Neural cell (in vitro differentiated cells): Measurements from ENCODE around the gene NCOA7. TPM values are rescaled to one million over a fixed set of nuclear protein-coding genes. Genes with fewer than 3 reads are reported as not detected.

Experiments used
- H2AFZ ChIP-seq: fragments of 200-600, 300-800 bp; sonication (generic), shearing (Covaris generic); 2 replicates; pipeline ENCODE4 v1.6.0; 2014; ENCODE audit warnings: low read depth, mild to moderate bottlenecking, antibody characterized with exemption, low read length, moderate library complexity
- H3F3A ChIP-seq: fragments of 200-600 bp; shearing (Covaris generic); 2 replicates; pipeline ENCODE4 v1.6.1; 2016; ENCODE audit warnings: mild to moderate bottlenecking, moderate library complexity, mixed read lengths, antibody characterized with exemption, low read length; ENCODE audit not compliant: insufficient read depth, poor library complexity, severe bottlenecking
- H3K27ac ChIP-seq: fragments of 200-600, 300-800 bp; sonication (generic), shearing (Covaris generic); 2 replicates; pipeline ENCODE4 v1.5.1; 2014; ENCODE audit warnings: mild to moderate bottlenecking, low read length, moderate library complexity
- H3K27me3 ChIP-seq: fragments of 300-800, 200-600 bp; sonication (generic), shearing (Covaris generic); 2 replicates; pipeline ENCODE4 v1.6.0; 2014; ENCODE audit warnings: mild to moderate bottlenecking, low read depth, low read length, moderate library complexity; ENCODE audit not compliant: insufficient read depth
- H3K36me3 ChIP-seq: fragments of 300-800, 200-600 bp; sonication (generic), shearing (Covaris generic); 2 replicates; pipeline ENCODE4 v1.5.1; 2014; ENCODE audit warnings: mild to moderate bottlenecking, antibody characterized with exemption, low read length, moderate library complexity; ENCODE audit not compliant: insufficient read depth
- H3K4me2 ChIP-seq: fragments of 300-800, 200-600 bp; sonication (generic), shearing (Covaris generic); 2 replicates; pipeline ENCODE4 v1.6.0; 2014; ENCODE audit warnings: mild to moderate bottlenecking, low read length
- H3K4me3 ChIP-seq: fragments of 300-800, 200-600 bp; sonication (generic), shearing (Covaris generic); 2 replicates; pipeline ENCODE4 v1.5.1; 2014; ENCODE audit warnings: mild to moderate bottlenecking, low read length, moderate library complexity
- H3K79me2 ChIP-seq: fragments of 200-600 bp; shearing (Covaris generic); replicated peaks from 2 replicates; pipeline ENCODE4 v1.6.0; 2014; ENCODE audit warnings: mild to moderate bottlenecking, low read length, moderate library complexity; ENCODE audit not compliant: insufficient read depth
- H3K9ac ChIP-seq: fragments of 300-800, 200-600 bp; sonication (generic), shearing (Covaris generic); 2 replicates; pipeline ENCODE4 v1.6.1; 2016; ENCODE audit warnings: mild to moderate bottlenecking, low read length, mixed read lengths
- H3K9me2 ChIP-seq: fragments of 200-600 bp; shearing (Covaris generic); 2 replicates; pipeline ENCODE4 v1.6.1; 2016; ENCODE audit warnings: mild to moderate bottlenecking, low read length, mixed read lengths; ENCODE audit not compliant: insufficient read depth
- H3K9me3 ChIP-seq: fragments of 200-600, 300-800 bp; sonication (generic), shearing (Covaris generic); 2 replicates; pipeline ENCODE4 v1.6.1; 2016; ENCODE audit warnings: mild to moderate bottlenecking, mixed run types, low read length, moderate library complexity, mixed read lengths
- H4K20me1 ChIP-seq: fragments of 200-600 bp; shearing (Covaris generic); 2 replicates; pipeline ENCODE4 v1.6.1; 2016; ENCODE audit warnings: mild to moderate bottlenecking, mixed run types; ENCODE audit not compliant: insufficient read depth
- EP300 ChIP-seq: fragments of 450-650 bp; conservative IDR thresholded peaks from 2 replicates; pipeline ENCODE4 v1.6.1; 2014; ENCODE audit warnings: antibody characterized with exemption, mild to moderate bottlenecking, moderate library complexity; ENCODE audit not compliant: poor library complexity, severe bottlenecking
- EZH2 ChIP-seq: fragments of 200-600, 300-800 bp; shearing (Covaris generic), sonication (generic); IDR thresholded peaks from 2 replicates; pipeline ENCODE4 v1.6.1; 2014; ENCODE audit warnings: antibody characterized with exemption, low read length, borderline replicate concordance, mild to moderate bottlenecking; ENCODE audit not compliant: insufficient read depth, poor library complexity, severe bottlenecking
- MXI1 ChIP-seq: fragments of 450-650 bp; conservative IDR thresholded peaks from 2 replicates; pipeline ENCODE4 v1.6.1; 2014; ENCODE audit warnings: antibody characterized with exemption, mild to moderate bottlenecking; ENCODE audit not compliant: poor library complexity, severe bottlenecking
- POLR2AphosphoS5 ChIP-seq: IDR thresholded peaks from 2 replicates; pipeline ENCODE4 v1.6.1; 2012
- RAD21 ChIP-seq: fragments of 450-650 bp; conservative IDR thresholded peaks from 2 replicates; pipeline ENCODE4 v1.6.1; 2014; ENCODE audit warnings: antibody characterized with exemption, mild to moderate bottlenecking, moderate library complexity
- REST ChIP-seq: IDR thresholded peaks from 2 replicates; pipeline ENCODE4 v1.6.1; 2012; ENCODE audit warnings: borderline replicate concordance
- TAF1 ChIP-seq: IDR thresholded peaks from 2 replicates; pipeline ENCODE4 v1.6.1; 2012; ENCODE audit warnings: low read depth
- polyA plus RNA-seq: library from polyadenylated mRNA; depleted of rRNA; stranded (reverse); fragments of >200 nt; gene quantifications from 2 replicates; pipeline ENCODE4 v1.2.3, GENCODE V29; 2014
- TF ChIP-seq, protein P1 (sequence below): fragments of 450-650 bp; IDR thresholded peaks from 2 replicates; pipeline ENCODE4 v1.5.1; 2014; ENCODE audit warnings: antibody characterized with exemption, mild to moderate bottlenecking, moderate library complexity; ENCODE audit not compliant: poor library complexity, severe bottlenecking

Gene NCOA7
- polyA plus RNA-seq, 1 donor from 2014 or later, result 17.1 TPM

GRCh38 chr6:125944434-125944816 lies 153.7 kb downstream of the NCOA7 start:
- no peak overlapping the region for H2AFZ ChIP-seq
- TF ChIP-seq MXI1 (no peak), TAF1 (no peak), EZH2 (no peak), POLR2AphosphoS5 (no peak), EP300 (no peak), REST (no peak), RAD21 (no peak)
- TF ChIP-seq, protein P1, sequence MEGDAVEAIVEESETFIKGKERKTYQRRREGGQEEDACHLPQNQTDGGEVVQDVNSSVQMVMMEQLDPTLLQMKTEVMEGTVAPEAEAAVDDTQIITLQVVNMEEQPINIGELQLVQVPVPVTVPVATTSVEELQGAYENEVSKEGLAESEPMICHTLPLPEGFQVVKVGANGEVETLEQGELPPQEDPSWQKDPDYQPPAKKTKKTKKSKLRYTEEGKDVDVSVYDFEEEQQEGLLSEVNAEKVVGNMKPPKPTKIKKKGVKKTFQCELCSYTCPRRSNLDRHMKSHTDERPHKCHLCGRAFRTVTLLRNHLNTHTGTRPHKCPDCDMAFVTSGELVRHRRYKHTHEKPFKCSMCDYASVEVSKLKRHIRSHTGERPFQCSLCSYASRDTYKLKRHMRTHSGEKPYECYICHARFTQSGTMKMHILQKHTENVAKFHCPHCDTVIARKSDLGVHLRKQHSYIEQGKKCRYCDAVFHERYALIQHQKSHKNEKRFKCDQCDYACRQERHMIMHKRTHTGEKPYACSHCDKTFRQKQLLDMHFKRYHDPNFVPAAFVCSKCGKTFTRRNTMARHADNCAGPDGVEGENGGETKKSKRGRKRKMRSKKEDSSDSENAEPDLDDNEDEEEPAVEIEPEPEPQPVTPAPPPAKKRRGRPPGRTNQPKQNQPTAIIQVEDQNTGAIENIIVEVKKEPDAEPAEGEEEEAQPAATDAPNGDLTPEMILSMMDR, result no peak
- no peaks in the 10 kb centered on the region for H3K27me3 ChIP-seq
- no peaks in the 10 kb centered on the region for H4K20me1 ChIP-seq
- H3K4me3 ChIP-seq, result no peak overlapping the region
- H3K9ac ChIP-seq, result no peak overlapping the region
- no peak overlapping the region for H3K4me2 ChIP-seq
- no peak overlapping the region for H3K27ac ChIP-seq
- H3K79me2 ChIP-seq, result no peaks in the 10 kb centered on the region
- no peaks in the 10 kb centered on the region for H3K36me3 ChIP-seq
- H3K9me2 ChIP-seq, result no peaks in the 10 kb centered on the region
- H3K9me3 ChIP-seq, result no peaks in the 10 kb centered on the region
- H3F3A ChIP-seq, result no peaks in the 10 kb centered on the region

DNA sequence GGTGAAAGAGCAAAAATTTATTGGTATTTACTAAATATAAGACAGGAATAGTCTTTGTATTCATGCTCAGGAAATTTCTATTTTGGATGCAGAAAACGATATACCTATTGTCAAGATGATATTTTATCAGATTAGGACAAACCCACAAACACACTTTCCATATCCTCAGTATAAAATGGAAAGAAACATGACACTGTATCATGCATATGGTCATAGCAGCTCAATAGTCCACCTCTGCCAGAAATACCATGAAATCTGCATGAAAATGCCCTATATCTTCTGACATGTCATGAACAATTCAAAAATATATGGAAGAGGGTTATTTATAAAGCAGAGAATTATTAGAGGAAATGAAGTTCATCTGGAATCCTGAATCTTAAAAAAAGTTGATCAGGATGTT lies 154.1 kb downstream of the NCOA7 start:
- Histone ChIP-seq H2AFZ (no peak overlapping the region), H3K27me3 (no peaks in the 10 kb centered on the region), H4K20me1 (no peaks in the 10 kb centered on the region), H3K4me2 (no peak overlapping the region), H3K4me3 (no peak overlapping the region), H3F3A (no peaks in the 10 kb centered on the region), H3K27ac (no peak overlapping the region), H3K9me3 (no peaks in the 10 kb centered on the region), H3K36me3 (no peaks in the 10 kb centered on the region), H3K79me2 (no peaks in the 10 kb centered on the region), H3K9ac (no peak overlapping the region), H3K9me2 (no peaks in the 10 kb centered on the region)
- TF ChIP-seq, protein P1, result no peak
- TF ChIP-seq REST (no peak), TAF1 (no peak), POLR2AphosphoS5 (no peak), MXI1 (no peak), EZH2 (no peak)
